NCI-H345 (cell line): ENCODE results near the gene TBL1X.
A peak's percentile ranks its signal among the peaks of the same experiment; 100 is the strongest.

Source experiments
- DNase-seq: peaks from one replicate; lab custom pipeline; 2025; lab: John Stamatoyannopoulos, UW

Gene TBL1X

DNA sequence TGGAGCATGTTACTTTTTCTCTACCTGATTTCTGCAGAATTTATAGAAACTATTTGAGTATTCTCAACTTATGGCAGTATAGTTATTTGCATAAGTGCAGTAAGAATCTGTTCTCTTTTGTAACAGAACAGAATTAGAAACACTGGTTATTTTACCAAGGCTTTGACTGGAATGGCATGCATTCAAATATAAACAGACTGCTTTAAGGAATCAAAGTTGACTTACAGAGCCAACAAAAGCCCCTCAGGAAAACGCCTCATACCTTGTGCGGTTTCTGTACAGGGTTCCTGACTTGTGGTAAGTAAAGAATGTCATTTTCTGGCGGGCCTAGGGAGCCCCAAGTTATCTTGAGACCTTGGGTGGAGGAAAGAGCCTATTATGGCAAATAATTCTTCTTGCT, 203.7 kb downstream of the TBL1X start:
- DNase-seq: no peak

DNA sequence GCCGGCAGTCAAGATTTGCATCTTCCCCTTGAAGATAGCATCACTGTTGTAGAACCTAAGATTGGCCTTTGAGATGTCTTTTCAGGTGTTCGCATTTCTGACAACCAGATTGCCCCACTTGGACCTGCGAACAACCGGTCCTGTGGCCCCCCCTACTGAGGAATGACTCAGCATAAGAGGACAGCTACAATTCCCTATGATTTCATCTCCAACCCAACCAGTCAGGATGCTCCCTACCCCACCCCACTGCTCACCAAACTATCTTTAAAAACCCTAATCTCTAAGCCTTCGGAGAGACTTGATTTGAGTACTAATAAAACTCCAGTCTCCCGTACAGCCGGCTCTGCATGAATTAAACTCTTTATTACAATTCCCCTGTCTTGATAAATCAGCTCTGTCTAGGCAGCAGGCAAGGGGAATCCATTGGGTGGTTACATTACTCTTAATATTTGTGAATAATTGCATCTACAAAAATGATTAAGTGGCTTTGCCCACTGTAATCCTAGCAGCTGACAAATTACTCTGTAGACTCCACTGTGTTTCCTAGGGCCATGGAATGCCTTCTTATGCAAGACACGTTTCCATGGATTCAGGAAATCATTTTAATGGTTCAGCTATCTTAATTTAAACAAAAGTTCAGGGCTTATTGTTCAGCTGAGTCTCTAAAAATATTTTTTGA, 205.4 kb downstream of the TBL1X start:
- no peak for DNase-seq

DNA sequence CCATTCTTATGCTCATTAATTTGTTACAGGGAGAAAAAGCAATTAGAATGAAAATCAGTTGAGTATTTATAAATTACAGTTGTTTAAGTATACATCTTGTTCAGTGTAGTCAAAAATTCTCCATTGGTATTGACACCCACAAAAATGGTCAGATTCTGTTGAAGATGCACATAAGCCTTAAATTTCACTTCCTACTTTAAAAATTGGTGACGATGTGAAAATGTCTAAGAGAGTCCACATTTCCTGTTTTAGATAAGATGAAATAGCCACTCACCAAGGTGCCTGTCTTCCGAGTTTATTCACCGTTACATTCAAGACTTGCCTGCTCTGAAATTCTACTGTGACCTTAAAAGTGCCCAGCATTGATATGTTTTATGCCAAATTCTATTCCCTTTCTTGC, 207.1 kb downstream of the TBL1X start:
- DNase-seq: no peak

DNA sequence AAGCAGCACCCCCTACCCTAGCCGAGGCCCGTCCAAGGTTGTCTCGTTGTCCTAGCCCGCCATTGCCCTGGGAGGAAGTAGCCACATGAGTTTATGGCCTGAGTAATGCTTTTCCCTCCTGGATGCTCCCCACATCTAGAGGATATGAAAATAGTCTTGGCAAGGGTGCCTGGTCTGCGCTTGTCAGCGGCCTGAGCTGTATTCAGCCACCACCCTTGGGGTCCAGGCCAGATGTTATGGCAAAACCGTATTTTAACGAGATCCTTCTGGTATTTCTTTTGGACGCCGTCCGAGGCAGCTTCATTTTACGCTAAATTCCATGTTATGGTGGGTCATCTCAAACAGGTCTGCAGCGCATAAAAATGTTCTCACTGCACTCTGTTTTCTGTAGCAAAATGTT, 211.4 kb downstream of the TBL1X start:
- no peak for DNase-seq

DNA sequence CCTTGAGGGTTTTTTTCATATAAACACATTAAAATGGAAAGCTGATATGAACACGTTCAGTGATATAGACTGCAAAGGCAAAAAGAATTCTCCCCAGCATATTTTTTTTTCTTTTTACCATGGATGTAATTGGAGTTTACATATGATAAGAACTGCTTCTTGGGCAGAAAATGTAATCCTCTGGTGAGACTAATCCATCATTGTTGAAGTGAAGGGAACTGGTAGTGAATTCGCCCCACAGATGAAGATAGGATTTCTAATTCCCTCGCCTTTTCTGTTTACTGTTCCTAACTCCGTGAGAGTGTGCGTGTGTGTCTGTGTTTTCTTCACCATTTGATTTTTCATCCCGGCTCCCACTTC, 211.9 kb downstream of the TBL1X start:
- no peak for DNase-seq

DNA sequence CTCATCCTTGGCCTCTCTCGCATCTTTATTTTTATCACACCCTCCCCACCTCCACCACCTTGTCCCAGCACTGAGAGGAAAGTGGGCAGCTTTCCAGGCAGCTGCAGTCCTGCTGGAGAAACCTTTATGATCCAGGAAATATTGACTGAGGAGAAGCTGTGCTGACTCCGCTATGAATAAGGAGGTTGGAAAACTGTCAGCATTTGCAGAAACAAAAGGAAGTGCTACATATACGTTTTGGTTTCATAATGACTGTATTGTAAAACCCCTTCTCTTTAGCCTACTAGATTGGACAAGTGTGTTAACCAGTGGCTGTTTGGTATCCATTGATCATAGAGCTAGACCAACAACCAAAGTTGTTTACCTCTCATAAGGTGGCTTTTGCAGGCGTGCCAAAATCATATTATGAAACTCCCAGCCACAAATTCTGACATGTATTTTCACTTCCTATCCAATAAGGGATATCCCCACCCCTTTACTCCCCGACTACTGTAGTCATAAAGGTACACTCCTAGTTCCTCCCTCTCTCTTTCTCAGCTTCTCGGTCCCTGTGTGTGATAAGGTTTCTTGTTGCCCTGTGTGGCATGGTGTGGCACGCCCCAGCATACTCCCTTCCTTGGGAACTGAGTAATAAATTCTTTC, 212.4 kb downstream of the TBL1X start:
- DNase-seq: peak; percentile 17

DNA sequence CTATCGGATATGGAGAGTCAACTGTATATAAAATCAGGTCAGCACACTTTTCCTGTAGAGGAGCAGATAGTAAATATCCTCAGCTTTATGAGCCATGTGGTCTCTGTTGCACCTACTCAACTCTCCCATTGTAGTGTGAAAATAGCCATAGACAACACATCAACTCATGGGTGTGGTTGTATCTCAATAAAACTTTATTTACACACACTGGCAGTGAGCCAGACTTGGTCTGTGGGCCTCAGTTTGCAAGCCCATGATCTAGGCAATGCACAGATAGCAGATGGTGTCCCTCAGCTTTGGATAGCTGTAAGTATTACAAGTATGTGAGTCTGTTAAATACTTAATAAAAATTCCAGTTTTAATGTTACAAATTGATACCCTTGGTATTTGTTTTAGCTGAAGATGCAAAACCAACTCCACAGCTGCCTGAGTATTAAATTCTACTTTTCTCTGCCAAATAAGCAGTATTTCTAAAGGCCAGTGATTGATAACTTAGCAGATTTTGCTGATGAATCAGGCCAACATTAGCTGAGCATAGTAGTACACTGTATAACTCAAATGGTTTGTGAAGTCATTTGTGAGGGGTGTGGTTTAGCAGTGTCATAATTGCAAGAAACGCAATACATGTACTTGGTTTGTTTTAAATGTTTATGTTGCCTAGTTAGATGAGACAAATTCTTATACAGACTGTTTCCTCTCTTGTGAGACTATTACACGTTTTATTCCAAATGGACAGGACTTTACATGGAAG, 213.5 kb downstream of the TBL1X start:
- no peak for DNase-seq

DNA sequence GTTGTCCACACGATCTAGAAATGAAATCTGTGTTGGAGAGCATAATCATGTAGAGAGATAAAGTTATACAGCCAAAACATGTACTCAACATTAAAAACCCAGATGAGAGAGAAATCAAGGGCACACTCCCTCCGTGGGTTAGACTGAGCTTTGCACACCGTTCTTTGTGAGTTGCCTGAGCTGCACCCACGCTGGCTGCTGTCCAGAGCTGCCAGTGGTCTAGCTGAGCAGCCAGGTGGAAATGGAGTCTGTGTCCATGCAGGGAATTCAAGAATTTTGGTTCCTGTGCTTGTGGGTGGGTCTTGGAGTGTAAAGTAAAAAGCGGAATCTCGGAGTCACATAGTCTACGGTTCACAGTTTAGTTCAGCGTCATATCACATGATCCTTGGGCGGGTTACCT, 216.2 kb downstream of the TBL1X start:
- DNase-seq: no peak

DNA sequence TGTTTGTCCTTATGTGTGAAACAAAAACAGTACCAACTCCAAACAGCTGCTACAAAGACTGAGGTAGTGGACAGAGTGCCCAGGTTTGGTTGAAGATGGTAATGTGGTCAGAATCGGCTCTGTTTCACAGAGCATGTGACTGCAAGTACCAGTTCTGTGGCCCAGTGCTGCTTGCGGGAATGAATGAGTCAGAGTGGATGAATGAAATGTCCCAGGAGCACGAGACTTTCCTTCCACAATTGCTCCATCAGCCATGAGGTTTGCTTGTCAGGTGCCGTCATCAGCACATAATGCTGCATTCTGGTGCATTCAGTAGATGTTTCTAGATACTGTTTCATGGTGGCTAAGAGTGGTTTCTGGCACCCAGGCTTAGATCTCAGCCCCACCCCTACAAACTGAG, 216.6 kb downstream of the TBL1X start:
- DNase-seq: no peak

DNA sequence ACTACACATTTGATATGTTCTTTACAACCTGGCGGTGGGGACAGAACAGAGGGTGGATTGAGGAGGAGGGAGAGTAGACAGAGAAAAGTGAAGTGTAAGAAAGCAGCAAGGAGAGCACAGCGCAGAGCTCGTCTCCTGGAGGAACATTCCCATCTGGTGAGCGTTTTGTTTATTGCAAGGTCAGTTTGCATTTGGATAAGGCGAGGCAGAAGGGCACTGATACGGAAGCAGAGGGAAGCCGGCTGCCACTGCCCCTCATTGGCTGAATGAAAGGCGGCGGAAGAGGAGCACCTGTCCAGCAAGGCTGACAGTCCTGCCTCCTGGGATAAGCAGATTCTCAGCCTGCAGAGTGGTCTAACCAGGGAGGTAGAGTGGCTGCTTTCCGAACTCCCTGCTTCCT, 217.6 kb downstream of the TBL1X start:
- no peak for DNase-seq

DNA sequence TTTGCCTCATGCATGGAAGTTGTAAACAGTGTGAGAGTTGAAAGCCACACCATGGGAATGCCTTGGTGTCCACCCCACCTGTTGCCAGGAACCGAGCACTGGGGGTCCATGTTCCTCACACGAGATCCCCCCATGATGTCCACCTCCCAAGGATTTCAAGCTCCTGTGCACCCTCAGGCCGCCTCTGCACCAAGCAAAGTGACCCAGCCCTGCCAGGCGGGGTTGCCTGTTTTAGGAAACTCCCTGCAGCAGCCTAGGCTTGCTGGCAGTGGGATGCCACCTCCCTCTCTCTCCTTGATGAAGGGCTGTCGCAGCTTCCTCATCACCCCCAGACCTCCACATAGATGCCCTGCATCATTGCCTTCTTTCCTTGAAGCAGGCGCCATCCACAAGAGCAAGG, 218.0 kb downstream of the TBL1X start:
- no peak for DNase-seq

DNA sequence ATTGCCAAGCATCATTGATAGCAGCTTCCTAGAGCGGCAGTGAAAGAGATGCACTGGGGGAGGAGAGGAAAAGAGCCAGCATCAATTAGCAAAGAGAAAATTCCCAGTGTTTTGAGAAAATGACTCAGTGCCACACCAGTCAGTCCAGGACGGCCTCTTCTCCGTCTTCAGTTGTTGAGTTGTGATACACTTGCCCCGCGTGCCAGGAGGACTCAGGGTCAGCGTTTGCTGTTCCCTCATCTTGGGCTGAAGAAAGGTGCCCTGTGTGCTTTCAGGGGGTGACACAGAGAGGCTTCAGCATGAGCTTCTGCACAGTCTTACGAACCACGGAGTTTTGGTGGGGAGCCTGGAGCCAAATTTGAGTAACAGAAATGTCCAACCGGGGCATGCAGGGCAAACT, 218.5 kb downstream of the TBL1X start:
- no peak for DNase-seq

DNA sequence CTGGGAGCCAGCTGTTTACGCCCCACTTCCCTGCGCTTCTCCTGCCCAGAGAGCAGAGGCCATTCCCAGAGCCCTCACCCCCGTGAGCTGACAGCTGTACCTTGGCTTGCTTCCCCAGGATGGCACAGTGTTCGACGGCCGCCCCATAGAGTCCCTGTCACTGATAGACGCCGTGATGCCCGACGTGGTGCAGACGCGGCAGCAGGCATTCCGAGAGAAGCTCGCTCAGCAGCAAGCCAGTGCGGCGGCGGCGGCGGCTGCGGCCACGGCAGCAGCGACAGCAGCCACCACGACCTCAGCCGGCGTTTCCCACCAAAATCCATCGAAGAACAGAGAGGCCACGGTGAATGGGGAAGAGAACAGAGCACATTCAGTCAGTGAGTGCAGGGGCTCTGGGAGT, 223.0 kb downstream of the TBL1X start:
- no peak for DNase-seq

DNA sequence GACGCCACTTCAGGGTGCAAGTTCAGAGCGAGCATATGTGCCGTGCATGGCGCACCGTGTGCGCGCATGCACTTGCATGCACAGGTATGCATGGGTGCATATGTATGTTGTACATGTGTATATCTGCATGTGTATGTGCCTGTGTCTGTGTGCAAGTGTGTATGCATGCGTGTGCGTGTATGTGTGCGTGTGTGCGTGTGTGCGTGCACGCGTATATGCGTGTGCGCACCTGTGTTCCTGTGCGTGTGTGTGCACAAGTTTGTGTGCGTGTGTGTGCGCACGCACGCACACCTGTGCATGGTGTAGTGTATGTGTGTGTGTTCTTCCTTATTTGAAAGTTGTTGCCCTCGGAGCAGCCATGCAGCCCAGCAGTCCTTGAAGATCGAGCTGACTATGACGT, 224.0 kb downstream of the TBL1X start:
- no peak for DNase-seq

DNA sequence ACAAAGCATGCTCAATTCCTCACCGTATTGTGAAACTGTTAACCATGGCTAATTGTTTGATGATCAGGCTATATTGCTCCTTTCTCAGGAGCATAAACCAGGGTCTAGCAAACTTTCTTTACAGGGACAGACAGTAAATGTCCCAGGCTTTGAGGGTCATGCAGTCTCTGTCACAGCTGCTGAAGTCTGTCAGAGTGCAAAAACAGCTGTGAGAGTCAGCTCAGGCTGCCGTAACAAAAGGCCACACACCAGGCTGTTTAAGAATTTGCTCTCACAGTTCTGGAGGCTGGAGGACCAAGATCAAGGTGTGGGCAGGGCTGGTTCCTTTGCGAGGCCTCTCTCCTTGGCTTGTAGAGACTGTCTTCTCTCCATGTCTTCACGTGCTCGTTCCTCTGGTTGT, 225.2 kb downstream of the TBL1X start:
- DNase-seq: no peak

DNA sequence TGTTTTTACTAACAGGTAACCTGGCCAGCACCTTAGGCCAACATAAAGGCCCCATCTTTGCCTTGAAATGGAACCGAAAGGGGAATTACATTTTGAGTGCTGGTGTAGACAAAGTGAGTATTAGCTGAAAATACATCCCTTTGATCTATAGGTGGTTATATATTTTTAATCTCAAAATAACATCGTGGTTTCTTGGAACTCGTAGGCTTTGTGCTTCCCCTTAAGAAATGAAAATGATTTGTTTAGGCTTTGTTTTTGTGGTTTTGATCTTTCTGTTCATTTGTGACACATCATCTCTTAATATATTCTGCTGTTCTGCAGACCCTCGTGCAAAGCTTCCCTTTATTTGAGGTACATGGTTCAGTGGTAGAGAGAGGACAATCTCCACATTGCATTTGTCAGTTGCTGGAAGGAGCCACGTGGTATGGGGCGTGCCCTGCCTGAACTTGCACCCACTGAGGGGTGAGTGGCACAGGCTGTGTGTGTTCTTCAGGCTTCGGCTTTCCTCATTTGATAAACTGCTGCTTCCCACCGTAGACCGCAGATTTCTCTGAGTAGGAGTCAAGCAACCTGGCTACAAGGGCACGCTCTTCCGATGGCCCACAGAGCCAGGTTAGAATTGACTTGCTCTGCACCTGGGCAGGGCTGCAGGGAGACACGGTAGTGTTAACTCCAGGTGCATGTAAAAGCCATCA, 228.6 kb downstream of the TBL1X start:
- DNase-seq: no peak

DNA sequence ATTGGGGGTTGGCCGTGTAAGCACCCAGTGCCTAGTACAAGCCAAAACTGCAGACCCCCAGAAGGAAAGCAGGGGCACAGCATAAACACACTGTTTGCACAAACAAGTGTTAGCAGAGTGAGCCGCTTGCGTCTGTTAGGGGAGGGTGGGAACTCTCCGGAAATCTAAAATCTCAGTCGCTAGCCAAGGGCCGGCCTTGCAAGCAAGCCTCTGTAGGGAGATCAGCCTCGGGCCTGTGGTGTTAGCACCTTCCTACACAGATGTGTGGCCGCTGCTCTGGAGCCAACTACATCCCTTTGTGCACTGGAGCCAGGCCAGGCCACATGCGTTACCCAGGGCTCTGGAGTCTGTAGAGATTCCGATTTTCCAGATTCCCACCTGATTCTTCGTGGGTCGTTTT, 233.7 kb downstream of the TBL1X start:
- DNase-seq: no peak

DNA sequence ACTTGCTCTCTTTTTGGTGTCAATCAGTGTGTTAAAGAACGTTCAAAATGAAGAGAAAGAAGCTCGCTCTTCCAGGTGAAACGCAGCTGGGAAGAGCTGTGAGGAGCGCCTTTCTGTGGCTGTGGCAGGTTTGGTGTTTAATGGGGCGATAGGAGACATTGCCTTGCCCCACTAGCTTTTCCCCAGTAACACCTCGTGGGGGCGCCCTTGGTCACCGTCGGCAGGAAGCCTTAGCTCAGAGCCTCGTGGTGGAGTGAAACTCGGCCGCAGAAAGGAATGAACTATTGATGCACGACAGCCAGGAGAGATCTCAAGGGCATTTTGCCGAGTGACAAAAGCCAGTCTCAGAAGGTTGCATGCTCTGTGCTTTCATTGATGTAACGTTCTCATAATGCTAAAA, 235.7 kb downstream of the TBL1X start:
- no peak for DNase-seq

DNA sequence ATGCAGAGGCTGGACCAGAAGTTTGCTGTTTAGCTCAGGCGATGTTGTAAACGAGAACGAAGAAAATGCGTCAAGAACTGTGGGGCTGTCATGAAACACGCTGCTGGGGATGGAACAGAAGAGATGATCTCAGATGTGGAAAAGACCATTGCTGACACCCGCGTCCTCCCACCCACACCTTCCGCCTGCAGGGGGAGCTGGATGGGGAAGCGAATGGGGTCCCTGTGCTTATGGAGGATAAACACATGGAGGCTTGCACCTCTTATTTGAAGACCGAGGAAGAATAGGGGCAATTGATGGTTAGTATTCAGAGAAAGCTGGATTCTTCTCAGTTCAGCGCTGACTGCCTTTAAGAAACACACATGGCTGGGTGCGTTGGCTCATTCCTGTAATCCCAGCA, 236.9 kb downstream of the TBL1X start:
- no peak for DNase-seq

DNA sequence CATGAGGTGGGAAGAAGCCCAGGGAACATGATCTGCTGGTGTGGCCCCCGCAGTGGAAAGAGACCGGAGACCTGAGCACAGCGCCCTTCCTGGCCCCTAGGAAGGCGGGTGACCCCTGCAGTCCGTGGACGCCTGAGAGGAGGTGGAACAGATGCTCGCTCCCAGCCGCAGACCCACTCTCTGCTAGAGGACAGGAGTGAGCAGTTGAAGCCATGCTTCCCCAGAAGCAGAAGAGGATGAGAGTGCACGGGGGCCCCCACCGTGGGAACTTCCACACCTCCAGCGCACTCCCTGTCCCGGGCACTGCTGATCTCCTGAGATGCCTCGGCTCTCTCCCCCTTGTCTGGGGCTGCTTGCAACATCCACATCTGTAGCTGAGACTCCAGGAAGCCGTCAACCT, 238.5 kb downstream of the TBL1X start:
- DNase-seq: no peak

DNA sequence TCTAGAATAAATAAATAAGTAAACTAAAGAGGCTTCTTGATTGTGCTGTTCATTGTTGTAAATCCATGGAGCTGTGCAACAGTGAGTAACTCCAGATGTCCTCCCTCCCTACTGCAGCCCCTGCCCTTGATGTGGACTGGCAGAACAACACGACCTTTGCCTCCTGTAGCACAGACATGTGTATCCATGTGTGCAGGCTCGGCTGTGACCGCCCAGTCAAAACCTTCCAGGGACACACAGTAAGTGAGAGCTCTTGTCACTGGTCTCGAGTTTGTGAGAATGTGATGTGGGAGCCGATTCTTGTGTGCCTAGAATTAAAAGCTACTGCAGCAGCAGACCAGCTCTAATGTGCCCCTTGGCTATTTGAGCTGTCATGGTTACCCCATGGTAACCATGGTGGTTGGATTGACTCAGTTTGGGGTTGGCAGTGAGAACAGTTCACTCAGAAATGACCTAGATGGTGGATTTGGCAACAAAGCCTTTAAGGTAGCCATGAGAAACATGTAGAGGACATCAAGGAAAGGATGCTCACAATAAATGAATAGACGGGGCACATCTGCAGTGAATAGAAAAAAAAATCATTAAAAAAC, 240.1 kb downstream of the TBL1X start:
- no peak for DNase-seq

DNA sequence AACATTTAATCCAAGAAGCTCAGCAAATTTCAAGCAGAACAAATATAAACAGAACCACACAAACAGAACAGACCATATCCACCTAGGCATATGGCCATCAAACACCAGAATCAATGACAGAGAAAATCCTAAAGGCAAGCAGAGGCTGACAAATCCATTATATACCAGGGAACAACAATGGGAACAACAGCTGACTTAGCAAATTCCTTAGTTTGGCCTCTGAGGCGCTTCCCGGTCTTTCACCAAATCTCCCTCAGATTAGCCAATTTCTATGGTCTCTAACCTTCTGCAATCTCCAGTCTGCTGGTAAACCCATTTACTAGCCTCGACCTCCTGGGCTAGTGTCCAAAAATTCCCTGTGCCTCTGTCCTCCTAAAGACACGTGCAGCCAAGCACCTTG, 241.6 kb downstream of the TBL1X start:
- no peak for DNase-seq
